Measurements from ENCODE around the gene EXOC3. TPM values are rescaled to one million over a fixed set of nuclear protein-coding genes. Genes with fewer than 3 reads are reported as not detected.
A peak's percentile ranks its signal among the peaks of the same experiment; 100 is the strongest.
"Not testable (repeated sequence)": the region's sequence is repeated elsewhere in the genome, so short reads cannot be mapped to it uniquely, and the experiment has no call there.

EXOC3 gene
- polyA plus RNA-seq, 10 donors: 30.3 to 35.9 (median 34.0) TPM

GRCh38 chr5:485113-485945 lies 42.4 kb downstream of the EXOC3 start:
- no peak for DNase-seq

GRCh38 chr5:485946-486491 lies 43.0 kb downstream of the EXOC3 start:
- no peak for DNase-seq

- DNase-seq: not testable (repeated sequence)
Observed at GRCh38 chr5:486597-486996, 43.6 kb downstream of the EXOC3 start.

GRCh38 chr5:488241-488640 lies 45.3 kb downstream of the EXOC3 start:
- DNase-seq: no peak

GRCh38 chr5:488744-489688 lies 46.0 kb downstream of the EXOC3 start:
- DNase-seq: no peak

GRCh38 chr5:489689-490080 lies 46.7 kb downstream of the EXOC3 start:
- DNase-seq: no peak

GRCh38 chr5:490116-491106 lies 47.4 kb downstream of the EXOC3 start:
- no peak for DNase-seq

- no peak for DNase-seq
Observed at GRCh38 chr5:491119-491855, 48.3 kb downstream of the EXOC3 start.

- DNase-seq: no peak
Observed at GRCh38 chr5:491856-492155, 48.8 kb downstream of the EXOC3 start.

- DNase-seq: no peak
Observed at GRCh38 chr5:492314-492893, 49.4 kb downstream of the EXOC3 start.

GRCh38 chr5:493119-493701 lies 50.2 kb downstream of the EXOC3 start:
- peak in 2 of 3 donors; percentile 18 to 49 for DNase-seq

- no peak for DNase-seq
Observed at GRCh38 chr5:493758-494157, 50.8 kb downstream of the EXOC3 start.

- no peak for DNase-seq
Observed at GRCh38 chr5:494667-495255, 51.8 kb downstream of the EXOC3 start.

GRCh38 chr5:496028-496427 lies 53.1 kb downstream of the EXOC3 start:
- DNase-seq: no peak

GRCh38 chr5:497090-497700 lies 54.2 kb downstream of the EXOC3 start:
- no peak for DNase-seq

- no peak for DNase-seq
Observed at GRCh38 chr5:497871-498509, 55.0 kb downstream of the EXOC3 start.

GRCh38 chr5:499233-500209 lies 56.5 kb downstream of the EXOC3 start:
- DNase-seq: no peak

All from muscle of back (tissue), 11 donors.